Sigmoid colon (tissue), 4 donors: ENCODE measurements around the gene OR5K4.

Experiments used
- EP300 ChIP-seq, 4 donors: sonication (generic); formaldehyde crosslinking; IDR thresholded peaks; one replicate each; pipeline ENCODE4 v1.6.1; 2017; ENCODE audit warnings: antibody characterized with exemption in 4 of 4
- POLR2AphosphoS5 ChIP-seq, 4 donors: sonication (generic); formaldehyde crosslinking; IDR thresholded peaks; one replicate each; pipeline ENCODE4 v1.6.1; 2017; ENCODE audit warnings: antibody characterized with exemption in 4 of 4
- TF ChIP-seq, protein P1 (sequence below), 4 experiments: fragments of 450-650 bp in 3 of 4; fragments of 200-600 bp in 1 of 4; IDR thresholded peaks; one replicate each; pipeline ENCODE4 v1.5.1; 2016 to 2019; ENCODE audit warnings: antibody characterized with exemption in 4 of 4, mild to moderate bottlenecking in 3 of 4, moderate library complexity in 2 of 4

DNA sequence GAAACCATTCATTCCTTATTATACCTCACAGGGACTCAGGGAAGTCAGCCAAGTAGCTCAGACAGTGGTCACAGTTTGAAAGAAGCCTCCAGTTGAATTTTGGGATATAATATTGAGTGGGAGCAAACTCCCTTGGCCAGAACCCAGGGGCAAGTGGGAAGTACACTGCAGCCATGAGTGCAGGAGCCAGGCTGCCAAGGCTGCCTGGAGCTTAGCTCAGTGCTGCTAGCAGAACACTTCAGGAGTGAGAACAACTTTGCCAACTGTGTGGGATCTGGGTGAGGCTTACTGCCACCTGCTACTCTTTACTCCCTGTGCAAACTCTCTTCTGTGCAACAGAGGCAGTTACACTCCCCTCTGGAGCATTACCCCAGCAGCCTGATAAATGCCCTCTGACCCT is 41.4 kb downstream of the OR5K4 start:
- TF ChIP-seq, protein P1, sequence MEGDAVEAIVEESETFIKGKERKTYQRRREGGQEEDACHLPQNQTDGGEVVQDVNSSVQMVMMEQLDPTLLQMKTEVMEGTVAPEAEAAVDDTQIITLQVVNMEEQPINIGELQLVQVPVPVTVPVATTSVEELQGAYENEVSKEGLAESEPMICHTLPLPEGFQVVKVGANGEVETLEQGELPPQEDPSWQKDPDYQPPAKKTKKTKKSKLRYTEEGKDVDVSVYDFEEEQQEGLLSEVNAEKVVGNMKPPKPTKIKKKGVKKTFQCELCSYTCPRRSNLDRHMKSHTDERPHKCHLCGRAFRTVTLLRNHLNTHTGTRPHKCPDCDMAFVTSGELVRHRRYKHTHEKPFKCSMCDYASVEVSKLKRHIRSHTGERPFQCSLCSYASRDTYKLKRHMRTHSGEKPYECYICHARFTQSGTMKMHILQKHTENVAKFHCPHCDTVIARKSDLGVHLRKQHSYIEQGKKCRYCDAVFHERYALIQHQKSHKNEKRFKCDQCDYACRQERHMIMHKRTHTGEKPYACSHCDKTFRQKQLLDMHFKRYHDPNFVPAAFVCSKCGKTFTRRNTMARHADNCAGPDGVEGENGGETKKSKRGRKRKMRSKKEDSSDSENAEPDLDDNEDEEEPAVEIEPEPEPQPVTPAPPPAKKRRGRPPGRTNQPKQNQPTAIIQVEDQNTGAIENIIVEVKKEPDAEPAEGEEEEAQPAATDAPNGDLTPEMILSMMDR (IDR thresholded peaks at IDR 0.05), result no peak
- no peak for TF ChIP-seq POLR2AphosphoS5 (IDR thresholded peaks at IDR 0.05)
- TF ChIP-seq EP300 (IDR thresholded peaks at IDR 0.05), result no peak
